ENCODE data around the gene PLCD3. TPM values are rescaled to one million over a fixed set of nuclear protein-coding genes. Genes with fewer than 3 reads are reported as not detected.
"Not testable (repeated sequence)": the region's sequence is repeated elsewhere in the genome, so short reads cannot be mapped to it uniquely, and the experiment has no call there.

PLCD3 gene
- polyA plus RNA-seq, 1 donor = 13.7 TPM

DNA sequence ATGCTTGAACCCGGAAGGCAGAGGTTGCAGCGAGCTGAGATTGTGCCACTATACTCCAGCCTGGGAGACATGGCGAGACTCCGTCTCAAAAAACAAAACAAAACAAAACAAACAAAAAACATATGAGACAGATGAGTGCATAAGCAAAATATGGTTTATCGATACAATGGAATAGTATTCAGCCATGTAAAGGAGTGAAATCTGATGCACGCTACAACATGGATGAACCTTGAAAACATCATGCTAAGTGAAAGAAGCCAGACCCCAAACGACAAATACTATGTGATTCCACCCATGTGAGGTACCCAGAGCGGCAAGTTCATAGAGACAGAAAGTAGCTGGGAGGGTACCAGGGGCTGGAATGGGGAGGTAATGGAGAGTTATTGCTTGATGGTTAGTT, 6.8 kb downstream of the PLCD3 start:
- no peak overlapping the region for H3K27ac ChIP-seq (ENCODE audit: low read length)
- H3K27me3 ChIP-seq (ENCODE audit: control insufficient read depth, insufficient read depth, low read length) = no peaks in the 10 kb centered on the region
- no peaks in the 10 kb centered on the region for H3K9me3 ChIP-seq (ENCODE audit: control insufficient read depth, low read depth, low read length)
- no peaks in the 10 kb centered on the region for H3K36me3 ChIP-seq (ENCODE audit: control insufficient read depth, insufficient read depth, low read length)
- H3K4me1 ChIP-seq (ENCODE audit: control insufficient read depth, insufficient read depth, low read length) = peaks cover 71% of the 10 kb centered on the region
- no peak overlapping the region for H3K4me3 ChIP-seq (ENCODE audit: low read length)
- DNase-seq = no peak
- WGBS (ENCODE audit: insufficient coverage, low lambda C conversion rate) = 100% methylated on average over 4 of the region's 8 CpGs

DNA sequence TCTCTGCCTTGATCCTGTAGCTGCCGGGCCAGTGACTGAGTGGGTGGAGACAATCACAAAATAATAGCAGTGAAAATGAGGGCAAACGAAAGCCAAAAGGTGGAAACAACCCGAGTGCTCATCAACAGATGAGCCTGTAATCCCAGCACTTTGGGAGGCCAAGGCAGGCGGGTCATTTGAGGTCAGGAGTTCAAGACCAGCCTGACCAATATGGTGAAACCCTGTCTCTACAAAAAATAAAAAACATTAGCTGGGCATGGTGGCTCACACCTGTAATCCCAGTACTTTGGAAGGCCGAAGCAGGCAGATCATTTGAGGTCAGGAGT, 7.6 kb downstream of the PLCD3 start:
- peaks cover 63% of the 10 kb centered on the region for H3K4me1 ChIP-seq (ENCODE audit: control insufficient read depth, insufficient read depth, low read length)
- not testable (repeated sequence) for DNase-seq; H3K4me3 ChIP-seq (ENCODE audit: low read length); H3K9me3 ChIP-seq (ENCODE audit: control insufficient read depth, low read depth, low read length); H3K27me3 ChIP-seq (ENCODE audit: control insufficient read depth, insufficient read depth, low read length); H3K36me3 ChIP-seq (ENCODE audit: control insufficient read depth, insufficient read depth, low read length)
- peak overlapping the region; percentile 60 for H3K27ac ChIP-seq (ENCODE audit: low read length)
- WGBS (ENCODE audit: insufficient coverage, low lambda C conversion rate) = no CpG with 5 or more reads among the region's 5 CpGs

DNA sequence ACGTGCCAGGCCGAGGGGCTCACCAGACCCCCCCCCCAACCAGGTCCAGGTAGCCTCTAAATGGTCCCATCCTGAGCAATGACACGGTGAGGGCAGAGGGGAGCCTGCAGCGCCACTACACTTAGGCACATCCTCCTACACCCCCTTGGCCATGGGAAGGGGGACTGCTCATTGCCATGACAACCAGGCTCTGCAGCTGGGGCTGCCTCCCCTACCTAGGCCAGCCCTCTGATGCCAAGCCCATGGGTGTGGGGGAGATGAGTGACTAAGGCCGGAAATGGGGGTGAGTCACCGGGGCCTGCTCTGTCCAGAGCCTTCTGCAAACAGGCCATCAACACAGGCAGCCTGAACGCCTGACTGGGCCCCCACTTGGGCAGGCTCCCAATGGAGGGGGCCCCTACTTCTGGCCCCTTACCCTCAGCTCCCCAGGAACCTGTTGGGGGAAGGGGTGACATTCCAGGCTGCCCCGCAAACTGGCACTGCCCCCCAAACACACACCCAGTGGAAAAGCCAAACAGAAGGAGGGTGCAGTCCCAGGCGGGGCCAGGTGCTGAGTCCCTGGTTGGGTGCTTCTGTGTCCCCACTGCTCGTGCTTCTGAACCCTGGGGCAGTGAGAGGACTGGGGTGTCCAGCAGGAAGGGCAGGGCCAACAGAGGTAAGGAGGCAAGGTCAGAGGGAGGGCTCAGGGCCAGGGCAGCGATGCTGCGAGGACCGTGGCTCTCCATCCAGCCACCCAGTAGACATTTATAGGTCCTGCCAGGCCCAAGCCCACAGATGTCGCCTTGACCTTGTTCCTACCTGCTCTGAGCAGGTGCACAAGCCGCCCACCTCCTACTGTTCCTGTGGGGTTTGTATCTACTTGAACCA, 8.2 kb downstream of the PLCD3 start:
- no peaks in the 10 kb centered on the region for H3K9me3 ChIP-seq (ENCODE audit: control insufficient read depth, low read depth, low read length)
- H3K4me3 ChIP-seq (ENCODE audit: low read length) = no peak overlapping the region
- peak overlapping the region; percentile 60 for H3K27ac ChIP-seq (ENCODE audit: low read length)
- H3K27me3 ChIP-seq (ENCODE audit: control insufficient read depth, insufficient read depth, low read length) = no peaks in the 10 kb centered on the region
- no CpG with 5 or more reads among the region's 15 CpGs for WGBS (ENCODE audit: insufficient coverage, low lambda C conversion rate)
- peak; percentile 80 to 89 for DNase-seq
- H3K4me1 ChIP-seq (ENCODE audit: control insufficient read depth, insufficient read depth, low read length) = peaks cover 57% of the 10 kb centered on the region
- no peaks in the 10 kb centered on the region for H3K36me3 ChIP-seq (ENCODE audit: control insufficient read depth, insufficient read depth, low read length)

DNA sequence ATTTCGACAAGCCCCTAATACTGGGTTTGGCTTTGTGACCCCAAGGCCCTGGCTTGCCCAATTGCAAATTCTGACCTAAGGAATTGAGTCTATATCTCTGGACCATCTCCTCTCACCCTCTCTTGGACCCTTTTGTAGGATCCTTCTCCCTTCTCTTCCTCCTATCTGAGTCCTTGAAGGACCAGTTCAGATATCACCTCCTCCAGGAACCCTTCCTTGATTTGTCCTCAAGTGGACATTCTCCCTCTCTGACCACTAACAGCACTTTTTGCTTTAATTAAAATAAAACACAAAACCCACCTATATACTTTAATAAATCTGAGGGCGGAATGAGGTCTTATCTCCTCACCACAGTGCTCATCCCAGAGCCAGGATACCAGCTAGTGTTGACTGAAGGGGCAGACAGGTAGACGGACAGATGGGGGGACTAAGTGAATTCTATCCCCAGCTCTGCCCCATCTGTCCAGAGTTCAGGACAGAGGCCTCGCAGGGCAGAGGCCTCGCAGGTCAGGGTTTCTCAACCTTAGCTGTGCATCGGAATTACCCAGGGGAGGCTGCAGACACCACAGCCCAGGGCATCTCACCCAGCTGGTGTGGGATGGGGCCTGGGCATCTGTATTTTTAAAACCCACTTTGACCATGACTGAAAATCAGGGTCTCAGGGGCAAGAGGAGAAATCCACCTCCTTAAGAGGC, 9.1 kb downstream of the PLCD3 start:
- Histone ChIP-seq H3K27ac (ENCODE audit: low read length) (peak overlapping the region; percentile 45), H3K9me3 (ENCODE audit: control insufficient read depth, low read depth, low read length) (no peaks in the 10 kb centered on the region), H3K27me3 (ENCODE audit: control insufficient read depth, insufficient read depth, low read length) (no peaks in the 10 kb centered on the region), H3K4me1 (ENCODE audit: control insufficient read depth, insufficient read depth, low read length) (peaks cover 48% of the 10 kb centered on the region), H3K4me3 (ENCODE audit: low read length) (no peak overlapping the region), H3K36me3 (ENCODE audit: control insufficient read depth, insufficient read depth, low read length) (peaks cover 7% of the 10 kb centered on the region)
- no peak for DNase-seq
- WGBS (ENCODE audit: insufficient coverage, low lambda C conversion rate) = no CpG with 5 or more reads among the region's 6 CpGs

DNA sequence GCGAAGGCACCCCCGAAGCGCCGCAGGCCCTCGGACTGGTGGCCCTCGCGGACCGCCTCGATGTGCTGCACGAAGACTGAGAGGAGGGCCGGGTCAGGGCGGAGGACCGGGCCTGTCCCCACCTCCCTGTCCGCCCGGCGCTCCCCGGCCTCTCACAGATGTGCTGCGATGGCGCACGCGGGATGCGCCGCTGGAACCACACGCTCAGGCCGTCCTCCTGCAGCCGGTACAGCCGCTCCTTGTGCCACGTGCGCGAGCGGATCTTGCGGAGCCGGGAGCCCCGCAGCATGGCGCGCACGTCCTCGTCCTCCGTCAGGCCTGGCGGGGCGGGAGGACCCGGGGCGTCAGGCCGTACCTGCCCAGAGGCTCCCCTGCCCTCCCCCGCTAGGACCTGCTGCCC, 11.3 kb downstream of the PLCD3 start:
- Histone ChIP-seq H3K27ac (ENCODE audit: low read length) (no peak overlapping the region), H3K4me3 (ENCODE audit: low read length) (no peak overlapping the region), H3K36me3 (ENCODE audit: control insufficient read depth, insufficient read depth, low read length) (peaks cover 10% of the 10 kb centered on the region), H3K4me1 (ENCODE audit: control insufficient read depth, insufficient read depth, low read length) (peaks cover 31% of the 10 kb centered on the region), H3K27me3 (ENCODE audit: control insufficient read depth, insufficient read depth, low read length) (no peaks in the 10 kb centered on the region), H3K9me3 (ENCODE audit: control insufficient read depth, low read depth, low read length) (no peaks in the 10 kb centered on the region)
- DNase-seq = no peak
- WGBS (ENCODE audit: insufficient coverage, low lambda C conversion rate) = 100% methylated on average over 1 of the region's 45 CpGs

DNA sequence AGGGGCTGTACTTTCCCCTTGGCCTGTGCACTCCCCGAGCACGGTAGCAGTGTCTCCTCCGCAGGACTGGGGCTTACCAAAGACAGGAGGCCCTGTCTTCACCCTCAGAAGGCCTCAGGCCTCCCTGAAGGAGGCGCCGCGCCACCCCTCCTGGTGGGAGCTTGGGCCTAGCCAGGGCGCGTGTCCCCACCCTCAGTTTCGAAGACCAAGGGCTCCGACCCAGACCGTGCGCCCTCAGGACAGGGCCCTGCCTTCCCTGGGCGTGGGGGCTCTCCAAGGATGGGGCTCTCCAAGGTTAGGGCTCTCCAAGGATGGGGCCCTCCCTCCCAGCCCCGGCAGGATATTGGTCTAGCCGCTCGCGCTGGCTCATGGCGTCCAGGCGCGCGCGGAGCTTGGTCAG, 11.8 kb downstream of the PLCD3 start:
- Histone ChIP-seq H3K4me3 (ENCODE audit: low read length) (no peak overlapping the region), H3K36me3 (ENCODE audit: control insufficient read depth, insufficient read depth, low read length) (peaks cover 10% of the 10 kb centered on the region), H3K9me3 (ENCODE audit: control insufficient read depth, low read depth, low read length) (no peaks in the 10 kb centered on the region), H3K4me1 (ENCODE audit: control insufficient read depth, insufficient read depth, low read length) (peaks cover 31% of the 10 kb centered on the region), H3K27ac (ENCODE audit: low read length) (no peak overlapping the region), H3K27me3 (ENCODE audit: control insufficient read depth, insufficient read depth, low read length) (no peaks in the 10 kb centered on the region)
- WGBS (ENCODE audit: insufficient coverage, low lambda C conversion rate) = no CpG with 5 or more reads among the region's 22 CpGs
- no peak for DNase-seq

DNA sequence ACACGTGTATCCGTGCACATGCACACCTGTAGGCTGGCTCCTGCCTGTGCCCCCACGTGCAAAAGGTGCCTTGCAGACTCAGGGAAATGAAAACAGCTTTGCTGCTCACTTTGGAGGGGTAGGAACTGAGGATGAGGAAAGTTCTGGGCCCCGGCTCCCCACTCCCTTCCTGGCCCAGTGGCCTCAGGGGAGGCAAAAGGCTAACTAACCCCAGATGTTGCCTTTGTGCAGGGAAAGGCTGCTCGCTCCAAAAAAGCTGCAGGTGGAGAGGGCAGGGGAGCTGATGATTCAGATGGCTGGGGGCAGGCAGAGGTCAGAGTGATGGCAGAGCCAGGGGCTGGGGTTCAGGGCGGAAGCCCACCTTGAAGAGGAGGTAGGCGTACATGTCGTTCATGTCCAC, 12.4 kb downstream of the PLCD3 start:
- no peak for DNase-seq

DNA sequence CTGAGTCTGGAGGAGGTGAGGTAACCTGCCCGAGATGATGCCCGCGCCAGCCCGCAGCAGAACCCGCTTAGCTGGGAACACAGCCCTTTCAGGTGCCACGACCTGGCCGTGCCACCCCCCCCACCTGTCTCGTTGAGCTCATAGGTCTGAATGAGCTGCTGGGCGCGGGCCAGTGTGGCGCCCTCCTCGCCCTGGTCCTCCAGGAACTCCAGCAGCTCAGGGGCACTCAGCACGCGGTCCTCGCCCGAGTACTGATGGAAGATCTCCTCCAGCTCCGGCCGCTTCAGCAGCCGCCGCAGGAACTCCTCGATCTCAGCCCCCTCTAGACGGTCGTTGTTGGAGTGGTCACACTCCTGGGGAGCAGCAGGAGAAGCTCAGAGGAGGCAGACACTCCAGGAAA, 13.6 kb downstream of the PLCD3 start:
- no peaks in the 10 kb centered on the region for H3K27me3 ChIP-seq (ENCODE audit: control insufficient read depth, insufficient read depth, low read length)
- H3K4me3 ChIP-seq (ENCODE audit: low read length) = no peak overlapping the region
- no peak overlapping the region for H3K27ac ChIP-seq (ENCODE audit: low read length)
- peaks cover 15% of the 10 kb centered on the region for H3K4me1 ChIP-seq (ENCODE audit: control insufficient read depth, insufficient read depth, low read length)
- DNase-seq = no peak
- no CpG with 5 or more reads among the region's 23 CpGs for WGBS (ENCODE audit: insufficient coverage, low lambda C conversion rate)
- no peaks in the 10 kb centered on the region for H3K9me3 ChIP-seq (ENCODE audit: control insufficient read depth, low read depth, low read length)
- peaks cover 10% of the 10 kb centered on the region for H3K36me3 ChIP-seq (ENCODE audit: control insufficient read depth, insufficient read depth, low read length)

More for the DNA sequence above, 12.4 kb downstream of the PLCD3 start:
- H3K36me3 ChIP-seq (ENCODE audit: control insufficient read depth, insufficient read depth, low read length) = peaks cover 10% of the 10 kb centered on the region
- no peak overlapping the region for H3K27ac ChIP-seq (ENCODE audit: low read length)
- no peaks in the 10 kb centered on the region for H3K27me3 ChIP-seq (ENCODE audit: control insufficient read depth, insufficient read depth, low read length)
- H3K4me3 ChIP-seq (ENCODE audit: low read length) = no peak overlapping the region
- no CpG with 5 or more reads among the region's 8 CpGs for WGBS (ENCODE audit: insufficient coverage, low lambda C conversion rate)
- H3K9me3 ChIP-seq (ENCODE audit: control insufficient read depth, low read depth, low read length) = no peaks in the 10 kb centered on the region
- H3K4me1 ChIP-seq (ENCODE audit: control insufficient read depth, insufficient read depth, low read length) = peaks cover 27% of the 10 kb centered on the region

DNA sequence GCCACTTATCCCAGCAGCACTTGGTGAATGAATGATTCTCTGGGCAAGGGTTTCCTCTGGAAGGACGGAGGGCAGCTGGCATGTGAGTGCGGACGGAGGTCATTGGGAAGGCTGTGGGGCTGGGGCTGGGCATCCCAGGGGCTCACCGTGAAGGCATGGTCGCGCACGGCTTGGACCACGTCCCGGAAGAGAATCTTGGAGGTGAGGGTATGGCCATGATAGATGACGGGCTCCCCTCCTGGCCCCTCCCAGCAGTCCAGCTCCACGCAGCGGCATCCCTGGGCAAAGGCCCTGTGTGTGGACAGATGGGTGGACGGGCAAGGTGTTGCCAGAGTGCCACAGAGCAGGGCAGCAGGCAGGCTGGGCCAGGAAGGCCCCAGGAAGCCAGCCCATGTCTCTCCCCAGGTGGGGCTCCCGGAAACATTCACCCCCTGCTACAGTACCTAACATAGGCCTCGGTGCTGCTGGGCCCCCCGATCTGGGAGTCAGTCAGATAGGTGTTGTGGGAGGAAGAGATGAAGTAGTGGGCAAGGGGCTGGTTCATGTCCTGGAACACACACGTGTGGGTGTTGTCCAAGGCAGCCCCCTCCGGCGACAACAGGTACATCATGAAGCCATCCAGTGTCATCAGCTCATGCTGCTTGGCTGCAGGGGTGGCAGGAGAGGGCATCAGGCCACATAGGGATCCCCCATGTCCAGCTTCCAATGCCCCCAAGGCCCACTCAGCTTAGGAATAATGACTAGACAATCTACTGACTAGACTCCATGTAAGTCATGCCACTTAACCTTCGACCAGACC, 14.3 kb downstream of the PLCD3 start:
- H3K27me3 ChIP-seq (ENCODE audit: control insufficient read depth, insufficient read depth, low read length) = no peaks in the 10 kb centered on the region
- DNase-seq = no peak
- H3K4me1 ChIP-seq (ENCODE audit: control insufficient read depth, insufficient read depth, low read length) = peaks cover 9% of the 10 kb centered on the region
- no peak overlapping the region for H3K27ac ChIP-seq (ENCODE audit: low read length)
- peaks cover 15% of the 10 kb centered on the region for H3K36me3 ChIP-seq (ENCODE audit: control insufficient read depth, insufficient read depth, low read length)
- H3K9me3 ChIP-seq (ENCODE audit: control insufficient read depth, low read depth, low read length) = no peaks in the 10 kb centered on the region
- no CpG with 5 or more reads among the region's 20 CpGs for WGBS (ENCODE audit: insufficient coverage, low lambda C conversion rate)
- no peak overlapping the region for H3K4me3 ChIP-seq (ENCODE audit: low read length)

DNA sequence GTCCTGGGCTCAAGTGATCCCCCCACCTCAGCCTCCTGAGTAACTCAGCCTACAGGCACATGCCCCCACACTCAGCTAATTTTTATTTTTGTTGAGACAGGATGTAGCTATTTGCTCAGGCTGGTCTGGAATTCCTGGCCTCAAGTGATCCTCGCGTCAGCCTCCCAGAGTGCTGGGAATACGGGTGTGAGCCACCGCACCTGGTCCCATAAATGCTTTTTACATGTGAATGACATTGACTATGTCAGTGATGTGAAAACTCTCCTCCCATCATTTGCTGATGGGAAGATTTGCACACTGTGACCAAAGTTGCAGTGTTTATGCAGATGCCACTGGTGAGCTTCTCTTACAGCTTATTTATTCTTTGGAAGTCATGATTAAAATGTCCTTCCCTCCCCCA, 15.0 kb downstream of the PLCD3 start:
- no peaks in the 10 kb centered on the region for H3K27me3 ChIP-seq (ENCODE audit: control insufficient read depth, insufficient read depth, low read length)

More for the DNA sequence above, 15.0 kb downstream of the PLCD3 start:
- Histone ChIP-seq H3K4me1 (ENCODE audit: control insufficient read depth, insufficient read depth, low read length) (peaks cover 2% of the 10 kb centered on the region), H3K36me3 (ENCODE audit: control insufficient read depth, insufficient read depth, low read length) (peaks cover 21% of the 10 kb centered on the region), H3K27ac (ENCODE audit: low read length) (no peak overlapping the region), H3K9me3 (ENCODE audit: control insufficient read depth, low read depth, low read length) (no peaks in the 10 kb centered on the region), H3K4me3 (ENCODE audit: low read length) (no peak overlapping the region)
- WGBS (ENCODE audit: insufficient coverage, low lambda C conversion rate) = no CpG with 5 or more reads among the region's 4 CpGs
- no peak for DNase-seq
